Spleen (tissue), 7 donors: ENCODE measurements around the gene PFKL.

Experiments
- CTCF ChIP-seq, 11 experiments: fragments of 200-600 bp in 7 of 11; fragments of 450-650 bp in 4 of 11; sonication (generic) in 4 of 11; IDR thresholded peaks in 8 of 11; conservative IDR thresholded peaks in 3 of 11; 1 replicate in 7 of 11; 2 replicates in 4 of 11; pipeline versions ENCODE4 v1.4.0 to v1.8.0; 2016 to 2021; ENCODE audit warnings: antibody characterized with exemption in 11 of 11, inconsistent platforms in 4 of 11, mild to moderate bottlenecking in 1 of 11
- POLR2AphosphoS5 ChIP-seq, 3 donors: sonication (generic); formaldehyde crosslinking; IDR thresholded peaks; one replicate each; pipeline ENCODE4 v1.5.1; 2017; ENCODE audit warnings: antibody characterized with exemption in 3 of 3
- donor health status: DM: no; HTN: no; CAD: no; lungs with moderate emphysema.
- donor health status: DM: no; HTN: no; CAD: no.
- donor health status: DM: no; HTN: no; CAD: no.

DNA sequence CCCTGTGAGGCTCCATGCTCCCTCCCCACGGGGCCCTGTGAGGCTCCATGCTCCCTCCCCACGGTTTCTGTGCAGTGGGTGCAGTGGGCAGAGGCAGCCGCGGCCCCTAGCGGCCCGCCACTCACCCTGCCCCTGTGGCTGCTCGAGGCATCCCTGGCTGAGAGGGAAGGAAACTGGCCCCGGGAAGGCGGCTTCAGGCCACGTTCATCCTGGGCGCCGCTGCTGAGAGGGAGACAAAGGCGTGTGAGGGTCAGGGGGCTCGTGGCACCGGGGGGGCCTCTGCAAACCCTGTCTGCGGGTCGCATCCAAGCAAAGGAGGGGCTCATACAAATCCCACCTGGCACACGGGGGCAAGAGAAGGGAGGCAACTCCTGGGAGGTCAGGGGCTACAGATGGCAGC lies 30.8 kb downstream of the PFKL start:
- TF ChIP-seq POLR2AphosphoS5 (IDR thresholded peaks at IDR 0.05) (no peak), CTCF (IDR thresholded peaks at IDR 0.05 in 8 of 11, conservative IDR thresholded peaks at IDR 0.05 in 3 of 11) (no peak)
